HG02798 (cell line): ENCODE measurements around the gene PCSK6.
A peak's percentile ranks its signal among the peaks of the same experiment; 100 is the strongest.

ENCODE experiments used
- ATAC-seq: cut with Tn5 transposase; IDR thresholded peaks from one replicate; pipeline ENCODE4 v1.9.1; 2021; ENCODE audit warnings: mild to moderate bottlenecking; ENCODE audit not compliant: unreplicated experiment, poor library complexity

Gene PCSK6

GRCh38 chr15:101500865-101501551, 11.5 kb upstream of the PCSK6 start:
- no peak for ATAC-seq

- peak; percentile 39 for ATAC-seq
Observed at GRCh38 chr15:101499863-101500713, 10.6 kb upstream of the PCSK6 start.

GRCh38 chr15:101498717-101499480, 9.4 kb upstream of the PCSK6 start:
- no peak for ATAC-seq

- ATAC-seq: no peak
Observed at GRCh38 chr15:101498076-101498716, 8.7 kb upstream of the PCSK6 start.

- ATAC-seq: no peak
Observed at GRCh38 chr15:101497484-101498034, 8.1 kb upstream of the PCSK6 start.

GRCh38 chr15:101497017-101497416, 7.5 kb upstream of the PCSK6 start:
- ATAC-seq: no peak

GRCh38 chr15:101496198-101496986, 6.9 kb upstream of the PCSK6 start:
- no peak for ATAC-seq

GRCh38 chr15:101495334-101496197, 6.1 kb upstream of the PCSK6 start:
- ATAC-seq: no peak

- ATAC-seq: no peak
Observed at GRCh38 chr15:101494251-101494796, 4.8 kb upstream of the PCSK6 start.

GRCh38 chr15:101492766-101493692, 3.5 kb upstream of the PCSK6 start:
- no peak for ATAC-seq

GRCh38 chr15:101491734-101492640, 2.5 kb upstream of the PCSK6 start:
- ATAC-seq: no peak

GRCh38 chr15:101490922-101491733, 1.6 kb upstream of the PCSK6 start:
- ATAC-seq: no peak

- ATAC-seq: no peak
Observed at GRCh38 chr15:101490408-101490891, 943 bp upstream of the PCSK6 start.

- ATAC-seq: no peak
Observed at GRCh38 chr15:101489237-101489598, 289 bp downstream of the PCSK6 start.
